Left kidney (tissue), 8 donors: ENCODE data around the gene OR2B6. TPM values are rescaled to one million over a fixed set of nuclear protein-coding genes. Genes with fewer than 3 reads are reported as not detected.
A peak's percentile ranks its signal among the peaks of the same experiment; 100 is the strongest.
"Not testable (repeated sequence)": the region's sequence is repeated elsewhere in the genome, so short reads cannot be mapped to it uniquely, and the experiment has no call there.

Experiments
- DNase-seq: peaks from one replicate; pipeline ENCODE4 v3.0.0-alpha.2; 2013
- long read RNA-seq, 8 donors: transcript quantifications; one replicate each; lab custom pipeline, GENCODE V29; 2026
- polyA plus RNA-seq: library from polyadenylated mRNA; unstranded; fragments of 120-200 nt; gene quantifications from one replicate; pipeline ENCODE4 v1.2.1, GENCODE V29; 2013; ENCODE audit not compliant: insufficient read length

The OR2B6 gene
- not detected for polyA plus RNA-seq
- long read RNA-seq, donor 1, result 0 reads
- long read RNA-seq, donor 2, result 0 reads
- long read RNA-seq, donor 3, result 0 reads
- long read RNA-seq, donor 4, result 0 reads
- long read RNA-seq, donor 5, result 0 reads
- long read RNA-seq, donor 6, result 0 reads
- long read RNA-seq, donor 7, result 0 reads
- long read RNA-seq, donor 8, result 0 reads

DNA sequence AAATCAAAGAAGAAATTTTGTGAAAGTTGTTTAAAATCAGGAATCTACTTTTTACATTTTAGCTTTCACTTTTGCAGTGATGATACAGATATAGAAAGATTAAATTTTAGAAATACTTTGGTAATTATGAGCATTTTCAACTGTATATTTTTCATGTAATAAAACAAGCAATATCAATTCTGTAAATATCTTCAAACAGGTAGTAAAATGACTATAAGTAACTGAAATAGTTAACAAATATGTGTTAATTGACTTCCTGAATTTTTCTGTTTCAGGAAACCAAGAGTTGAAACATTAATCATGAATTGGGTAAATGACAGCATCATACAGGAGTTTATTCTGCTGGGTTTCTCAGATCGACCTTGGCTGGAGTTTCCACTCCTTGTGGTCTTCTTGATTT, at the start of gene OR2B6:
OR2B6 (plus strand) TSS at position 301 of the 400 bp plus-strand sequence; CDS start at position 301, 0 bp downstream.
- no peak for DNase-seq

DNA sequence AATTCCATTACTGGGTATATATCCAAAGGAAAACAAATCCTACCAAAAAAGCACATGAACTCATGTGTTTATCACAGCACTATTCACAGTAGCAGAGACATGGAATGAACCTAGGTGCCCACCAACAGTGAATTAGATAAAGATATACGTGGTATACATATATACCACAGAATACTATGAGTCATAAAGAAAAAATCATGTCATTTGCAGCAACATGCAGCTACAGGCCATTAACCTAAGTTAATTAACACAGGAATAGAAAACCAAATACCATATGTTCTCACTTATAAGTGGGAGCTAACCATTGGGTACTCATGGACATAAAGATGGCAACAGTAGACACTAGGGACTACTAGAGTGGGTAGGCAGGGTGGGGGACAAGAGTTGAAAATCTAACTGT, 49.0 kb upstream of the OR2B6 start:
- DNase-seq, result no peak

DNA sequence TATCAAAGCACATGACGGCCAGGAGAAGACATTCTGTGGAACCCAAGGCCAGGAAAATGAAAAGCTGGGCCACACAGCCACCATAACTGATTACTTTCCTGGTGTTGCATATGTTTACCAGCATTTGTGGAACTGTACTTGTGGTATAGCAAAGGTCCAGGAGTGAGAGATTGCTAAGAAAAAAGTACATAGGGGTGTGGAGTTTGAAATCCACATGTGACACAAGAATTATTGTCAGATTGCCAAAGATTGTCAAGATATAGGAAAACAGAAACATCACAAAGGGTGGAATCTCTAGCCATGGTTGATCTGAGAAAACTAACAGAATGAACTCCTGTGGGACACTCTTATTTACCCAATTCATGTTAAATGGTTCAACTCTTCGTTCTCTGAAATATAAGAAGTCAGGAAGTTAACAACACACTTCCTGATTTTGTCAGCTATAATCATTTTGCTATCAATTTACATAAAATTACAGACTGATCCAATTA, 45.0 kb upstream of the OR2B6 start, which contains the start of gene OR2B2:
OR2B2 (minus strand) TSS at position 441 of the 491 bp plus-strand sequence; CDS start at position 364, 77 bp downstream.
- no peak for DNase-seq

DNA sequence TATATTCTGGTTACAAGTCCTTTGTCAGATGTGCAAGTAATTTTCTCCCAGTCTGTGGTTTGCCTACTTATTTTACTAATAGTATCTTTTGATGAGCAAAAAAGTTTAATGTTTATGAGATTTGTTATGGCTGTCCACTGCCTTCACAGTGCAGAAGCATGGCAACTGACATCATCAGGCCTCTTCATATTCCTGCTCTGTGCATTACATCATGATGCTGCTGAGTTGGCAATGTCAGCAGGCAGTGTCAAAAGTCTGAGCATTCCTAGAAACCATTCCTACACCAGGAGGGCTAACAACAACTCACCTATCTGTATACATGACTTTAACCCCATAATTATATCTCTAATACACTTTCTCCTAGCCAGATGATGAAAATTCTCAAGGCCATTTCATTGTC, 34.1 kb upstream of the OR2B6 start:
- DNase-seq, result no peak

DNA sequence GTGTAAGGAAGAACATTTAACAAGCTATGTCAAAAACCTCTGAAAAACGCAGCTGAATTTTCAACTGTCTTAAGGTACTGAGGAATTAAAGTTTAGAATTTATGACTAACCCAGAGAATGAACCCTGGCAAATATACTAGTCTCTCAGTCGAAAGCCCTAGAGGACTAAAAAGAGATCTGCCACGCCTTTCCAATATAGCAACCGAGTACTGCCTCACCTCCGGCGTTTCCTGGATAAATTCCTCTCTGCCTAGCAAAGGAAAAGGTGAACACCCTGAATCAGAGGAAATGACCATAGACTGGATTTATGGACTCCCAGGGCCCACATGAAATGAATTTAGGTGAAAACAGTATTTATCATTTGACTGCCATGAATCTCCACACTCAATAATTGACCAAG, 32.9 kb upstream of the OR2B6 start:
- DNase-seq, result no peak

DNA sequence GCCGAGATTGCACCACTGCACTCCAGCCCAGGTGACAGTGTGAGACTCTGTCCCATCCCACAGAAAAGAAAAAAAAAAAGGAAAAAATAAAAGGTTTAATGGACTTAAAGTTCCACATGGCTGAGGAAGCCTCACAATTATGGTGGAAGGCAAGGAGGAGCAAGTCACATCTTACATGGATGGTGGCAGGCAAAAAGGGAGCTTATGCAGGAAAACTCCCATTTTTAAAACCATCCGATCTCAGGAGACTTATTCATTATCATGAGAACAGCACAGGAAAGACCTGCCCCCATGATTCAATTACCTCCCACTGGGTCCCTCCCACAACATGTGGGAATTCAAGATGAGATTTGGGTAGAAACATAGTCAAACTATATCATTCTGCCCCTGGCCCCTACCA, 29.0 kb upstream of the OR2B6 start:
- not testable (repeated sequence) for DNase-seq

DNA sequence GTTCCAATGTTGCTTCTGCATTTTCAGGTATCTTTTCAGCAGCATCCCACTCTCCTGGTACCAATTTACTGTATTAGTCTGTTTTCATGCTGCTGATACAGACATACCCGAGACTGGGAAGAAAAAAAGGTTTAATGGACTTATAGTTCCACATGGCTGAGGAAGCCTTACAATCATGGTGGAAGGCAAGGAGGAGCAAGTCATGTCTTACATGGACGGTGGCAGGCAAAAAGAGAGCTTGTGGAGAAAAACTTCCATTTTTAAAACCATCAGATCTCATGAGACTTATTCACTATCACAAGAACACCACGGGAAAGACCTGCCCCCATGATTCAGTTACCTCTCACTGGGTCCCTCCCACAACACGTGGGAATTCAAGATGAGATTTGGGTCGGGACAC, 27.1 kb upstream of the OR2B6 start:
- not testable (repeated sequence) for DNase-seq

DNA sequence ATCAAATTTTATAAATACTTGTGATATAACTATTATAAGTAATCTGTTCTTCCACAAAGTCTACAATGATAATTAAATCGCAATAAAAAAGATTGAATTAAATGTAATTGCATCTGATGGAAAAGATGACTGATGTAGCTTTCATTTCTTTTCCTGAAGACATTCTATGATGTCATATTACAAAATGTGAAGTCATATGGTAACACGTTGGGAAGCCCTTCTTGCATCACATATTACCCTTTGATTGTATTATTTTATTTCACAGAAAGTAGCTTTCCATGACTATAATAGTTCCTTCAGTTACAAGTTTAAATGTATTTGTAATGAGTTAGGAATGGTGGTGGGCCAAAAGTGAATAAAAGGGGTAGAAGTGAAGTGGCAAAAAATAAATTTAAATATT, 25.8 kb upstream of the OR2B6 start:
- DNase-seq, result no peak

DNA sequence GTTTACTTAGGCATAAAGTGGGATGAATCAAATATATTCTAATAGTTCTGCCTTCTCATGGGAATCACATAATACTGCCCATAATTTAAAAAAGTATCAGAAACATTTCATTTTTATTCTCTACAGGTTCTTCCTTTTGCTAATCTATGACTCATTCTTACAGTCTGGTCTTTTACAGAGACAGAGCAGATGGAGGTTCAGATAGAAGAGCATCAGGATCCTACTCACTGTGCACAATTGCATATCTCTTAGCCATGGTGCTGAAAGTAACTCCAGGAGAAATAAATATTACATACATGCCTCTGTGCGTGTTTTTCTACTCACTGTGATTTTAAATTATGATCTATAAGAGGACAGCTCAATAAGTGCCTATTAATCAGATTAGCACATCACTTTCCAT, 16.3 kb upstream of the OR2B6 start:
- no peak for DNase-seq

DNA sequence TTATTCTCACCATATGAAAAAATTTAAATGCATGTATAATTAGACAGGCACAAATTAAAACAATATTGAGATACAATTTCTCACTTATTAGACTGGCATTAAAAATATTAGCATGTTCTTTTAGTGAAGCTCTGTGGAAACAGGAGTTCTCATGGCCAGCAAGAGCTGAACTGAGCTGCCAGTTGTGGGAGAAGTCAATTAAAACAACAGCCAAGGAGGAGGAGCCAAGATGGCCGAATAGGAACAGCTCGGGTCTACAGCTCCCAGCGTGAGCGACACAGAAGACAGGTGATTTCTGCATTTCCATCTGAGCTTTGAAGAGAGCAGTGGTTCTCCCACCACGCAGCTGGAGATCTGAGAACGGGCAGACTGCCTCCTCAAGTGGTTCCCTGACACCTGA, 14.0 kb upstream of the OR2B6 start:
- not testable (repeated sequence) for DNase-seq

DNA sequence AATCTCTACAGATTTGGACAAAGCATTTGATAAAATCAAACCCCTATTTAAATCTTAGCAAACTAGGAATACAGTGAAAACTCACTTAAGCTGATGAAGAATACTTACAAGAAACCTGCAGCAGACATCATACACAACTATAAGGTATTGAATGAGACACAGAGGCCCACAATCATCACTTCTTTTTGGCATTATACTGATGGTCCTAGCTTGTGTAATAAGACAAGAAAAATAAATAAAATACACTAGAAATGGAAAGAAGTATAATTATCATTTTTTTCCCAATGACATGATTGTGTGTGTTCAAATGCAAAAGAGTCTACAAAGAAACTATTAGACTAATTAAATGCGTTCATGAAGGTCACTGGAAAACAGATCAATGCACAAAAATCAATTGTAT, 8.8 kb upstream of the OR2B6 start:
- no peak for DNase-seq

DNA sequence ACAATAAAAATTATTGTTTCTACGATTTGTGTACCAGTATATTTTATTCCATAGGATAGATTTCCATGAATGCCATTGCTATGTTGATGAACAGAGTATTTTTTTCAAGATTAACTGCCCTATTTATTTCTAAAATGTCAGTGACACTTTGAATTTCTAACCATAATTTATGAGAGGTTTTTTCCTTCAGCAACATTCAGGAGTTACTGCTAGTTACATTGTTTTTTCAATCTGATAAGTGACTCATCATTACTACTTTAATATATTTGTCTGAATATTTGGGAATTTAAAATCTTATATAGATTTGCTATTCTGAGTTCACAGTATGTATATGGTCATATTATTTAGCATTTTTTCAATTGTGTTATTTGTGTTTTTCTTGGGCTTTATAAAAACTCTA, 6.0 kb upstream of the OR2B6 start:
- no peak for DNase-seq

DNA sequence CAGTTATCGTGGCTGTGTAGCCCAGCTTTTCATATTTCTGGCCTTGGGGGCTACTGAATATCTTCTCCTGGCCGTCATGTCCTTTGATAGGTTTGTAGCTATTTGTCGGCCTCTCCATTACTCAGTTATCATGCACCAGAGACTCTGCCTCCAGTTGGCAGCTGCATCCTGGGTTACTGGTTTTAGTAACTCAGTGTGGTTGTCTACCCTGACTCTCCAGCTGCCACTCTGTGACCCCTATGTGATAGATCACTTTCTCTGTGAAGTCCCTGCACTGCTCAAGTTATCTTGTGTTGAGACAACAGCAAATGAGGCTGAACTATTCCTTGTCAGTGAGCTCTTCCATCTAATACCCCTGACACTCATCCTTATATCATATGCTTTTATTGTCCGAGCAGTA, 475 bp downstream of the OR2B6 start:
- DNase-seq, result peak; percentile 1

DNA sequence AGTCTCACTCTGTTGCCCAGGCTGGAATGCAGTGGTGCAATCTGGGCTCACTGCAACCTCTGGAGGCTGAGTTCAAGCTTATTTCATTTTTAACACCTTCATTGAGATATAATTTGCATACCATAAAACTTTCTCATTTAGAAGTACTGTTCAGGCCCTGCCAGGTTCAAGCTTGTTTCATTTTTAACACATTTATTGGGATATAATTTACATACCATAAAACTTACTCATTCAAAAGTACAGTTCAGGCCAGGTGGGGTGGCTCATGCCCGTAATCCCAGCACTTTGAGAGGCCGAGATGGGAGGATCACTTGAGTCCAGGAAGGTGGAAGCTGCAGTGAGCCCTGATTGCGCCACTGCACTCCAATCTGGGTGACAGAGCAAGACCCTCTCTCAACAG, 5.5 kb downstream of the OR2B6 start:
- no peak for DNase-seq

DNA sequence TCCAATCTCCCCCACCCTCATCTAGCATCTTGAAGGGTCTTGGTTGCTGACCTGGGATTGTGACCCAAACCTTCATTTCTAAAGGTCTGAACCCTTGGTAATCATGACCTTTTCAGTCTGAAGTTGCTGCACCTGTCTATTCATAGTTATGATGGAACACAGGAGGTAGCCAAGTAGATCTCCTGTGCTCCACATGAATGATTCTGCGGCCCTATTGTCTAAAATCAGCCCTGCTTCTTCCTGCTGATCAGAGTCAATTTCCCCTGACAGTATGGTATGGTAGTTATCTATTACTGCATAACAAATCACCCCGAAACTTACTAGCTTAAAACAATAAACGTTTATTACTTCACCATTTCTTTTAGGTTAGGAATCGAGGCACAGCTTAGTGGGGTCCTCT, 9.0 kb downstream of the OR2B6 start:
- DNase-seq, result no peak

DNA sequence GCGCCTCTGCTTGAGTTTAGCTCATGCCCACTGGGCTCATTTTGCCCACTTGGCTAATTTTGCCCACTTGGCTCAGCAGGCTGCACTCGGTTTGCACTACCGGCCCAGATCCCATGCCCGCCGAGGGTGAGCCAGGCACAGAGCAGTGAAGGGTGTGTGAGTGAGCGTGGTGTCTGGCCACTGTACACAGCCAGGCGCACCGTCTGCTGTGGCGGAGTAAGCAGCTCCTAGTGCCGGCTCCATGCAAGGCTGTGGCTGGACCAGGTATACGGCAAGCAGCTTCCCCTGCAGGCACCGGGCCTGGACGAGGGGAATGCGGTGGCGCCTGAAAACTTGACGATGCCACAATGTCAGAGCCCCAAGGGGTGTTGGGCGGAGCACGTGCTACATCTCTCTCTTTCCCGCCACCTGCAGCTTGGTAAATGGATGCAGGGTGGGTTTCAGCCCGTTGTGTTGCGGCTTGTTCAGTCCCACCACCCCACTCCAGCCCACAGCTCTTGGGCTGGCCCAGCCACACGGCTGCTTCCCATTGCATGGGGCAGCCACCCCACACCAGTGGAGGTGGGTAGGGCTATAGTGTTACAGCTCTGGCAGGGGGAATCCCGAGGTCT, 9.9 kb downstream of the OR2B6 start:
- DNase-seq, result no peak

DNA sequence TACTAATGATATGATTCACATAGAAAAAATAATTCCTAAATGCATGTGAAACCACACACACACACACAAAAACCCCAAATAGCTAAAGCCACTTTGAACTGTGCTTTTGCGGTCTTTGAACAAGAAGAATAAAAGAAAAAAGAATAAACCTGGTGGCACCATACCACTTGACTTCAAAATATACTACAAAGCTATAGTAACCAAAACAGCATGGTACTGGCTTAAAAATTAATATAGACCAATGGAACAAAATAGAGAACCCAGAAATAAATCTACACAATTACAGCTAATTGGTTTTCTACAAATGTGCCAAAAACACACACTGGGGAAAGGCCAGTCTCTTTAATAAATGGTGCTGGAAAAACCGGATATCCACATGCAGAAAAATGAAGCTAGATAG, 13.4 kb downstream of the OR2B6 start:
- no peak for DNase-seq

DNA sequence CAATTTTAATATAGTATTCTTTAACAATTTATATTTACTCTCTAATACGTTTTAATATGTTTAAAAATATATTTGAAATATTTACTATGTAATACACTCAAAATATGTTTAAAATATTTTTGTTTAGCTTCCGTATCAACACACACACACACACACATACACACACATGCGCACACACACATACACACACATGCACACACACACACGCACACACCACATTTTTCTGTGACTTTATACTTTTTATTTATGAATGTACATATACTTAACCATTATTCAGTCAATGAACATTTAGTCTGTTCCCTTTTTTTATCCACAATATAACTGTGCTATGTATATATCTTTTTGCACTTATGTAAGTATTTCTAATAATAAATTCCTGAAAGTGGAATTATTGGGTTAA, 15.7 kb downstream of the OR2B6 start:
- DNase-seq, result no peak

DNA sequence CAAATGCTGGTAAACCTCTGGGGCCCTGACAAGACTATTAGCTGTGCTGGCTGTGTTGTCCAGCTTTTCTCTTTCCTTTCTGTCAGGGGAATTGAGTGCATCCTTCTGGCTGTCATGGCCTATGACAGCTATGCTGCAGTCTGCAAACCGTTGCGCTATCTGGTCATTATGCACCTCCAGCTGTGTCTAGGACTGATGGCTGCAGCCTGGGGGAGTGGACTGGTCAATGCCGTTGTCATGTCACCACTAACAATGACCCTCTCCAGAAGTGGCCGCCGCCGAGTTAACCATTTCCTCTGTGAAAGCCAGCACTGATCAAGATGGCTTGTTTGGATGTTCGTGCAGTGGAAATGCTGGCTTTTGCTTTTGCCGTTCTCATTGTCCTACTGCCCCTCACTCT, 20.3 kb downstream of the OR2B6 start:
- DNase-seq, result no peak

DNA sequence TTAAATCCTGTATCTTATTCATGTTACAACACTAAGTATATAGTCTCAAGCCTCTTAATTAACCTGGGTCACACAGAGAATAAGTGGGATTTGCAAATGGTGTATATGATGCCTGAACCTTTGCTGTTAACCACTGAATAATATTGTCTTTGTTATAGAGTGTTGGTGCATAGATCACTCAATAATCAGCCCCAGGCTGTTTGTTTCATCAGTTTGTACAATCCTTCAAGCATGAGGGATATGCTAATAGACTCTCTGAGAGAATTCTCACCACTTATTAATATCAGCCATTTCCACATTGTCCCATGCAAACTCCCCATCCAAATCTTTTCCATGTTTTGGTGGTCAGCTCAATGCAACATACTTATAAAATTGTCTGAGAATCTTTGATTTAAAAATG, 21.7 kb downstream of the OR2B6 start:
- no peak for DNase-seq

DNA sequence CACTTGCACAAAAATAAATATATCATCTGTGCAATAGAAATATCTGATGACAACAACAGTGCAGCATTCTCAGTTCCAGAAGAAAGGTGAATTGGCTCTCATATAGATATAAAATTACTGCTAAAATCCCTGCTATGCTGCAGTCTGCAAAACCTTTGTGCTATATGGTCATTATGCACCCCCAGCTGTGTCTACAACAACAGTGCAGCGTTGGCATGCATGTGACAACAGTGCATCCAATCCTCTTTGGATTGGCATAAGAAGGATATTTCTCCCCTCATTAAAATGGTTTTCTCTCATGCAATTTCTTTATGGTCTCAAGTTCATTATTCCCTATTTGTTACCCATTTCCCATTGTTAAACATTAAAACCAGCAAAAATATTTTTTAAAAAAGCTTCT, 23.1 kb downstream of the OR2B6 start:
- DNase-seq, result no peak

DNA sequence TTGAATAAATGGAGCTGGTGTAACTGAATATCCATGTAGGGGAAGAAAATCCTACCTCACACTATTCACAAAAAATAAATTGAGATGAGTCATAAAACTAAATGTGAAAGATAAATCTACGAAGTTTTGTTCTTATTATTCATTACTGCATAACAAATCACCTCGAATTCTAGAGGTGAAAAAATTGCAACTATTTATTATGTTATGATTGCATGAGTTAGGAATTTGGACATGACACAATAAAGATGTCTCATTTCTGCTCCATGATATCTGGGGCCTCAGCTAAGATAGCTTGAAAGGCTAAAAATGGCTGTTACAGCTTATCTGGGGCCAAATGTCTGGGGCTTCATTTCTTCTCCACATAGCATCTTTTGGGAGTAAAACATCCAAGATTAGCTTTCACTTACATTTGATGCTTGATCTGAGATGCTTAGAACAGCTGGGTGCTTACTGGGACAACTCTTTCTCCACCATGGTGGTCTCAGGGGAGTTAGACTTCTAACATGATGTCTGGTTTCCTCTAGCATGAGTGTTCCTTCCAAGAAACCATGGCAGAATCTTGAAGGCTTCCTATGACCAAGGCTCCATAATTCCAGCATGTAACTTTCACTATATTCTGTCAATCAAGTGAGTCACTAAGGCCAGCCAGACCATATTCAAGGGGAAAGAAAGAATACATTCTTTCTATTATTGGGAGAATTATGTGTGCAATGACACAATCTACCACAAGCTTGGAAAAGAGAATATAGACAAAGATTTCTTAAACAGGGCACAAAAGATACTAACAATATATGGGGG, 30.1 kb downstream of the OR2B6 start:
- no peak for DNase-seq

DNA sequence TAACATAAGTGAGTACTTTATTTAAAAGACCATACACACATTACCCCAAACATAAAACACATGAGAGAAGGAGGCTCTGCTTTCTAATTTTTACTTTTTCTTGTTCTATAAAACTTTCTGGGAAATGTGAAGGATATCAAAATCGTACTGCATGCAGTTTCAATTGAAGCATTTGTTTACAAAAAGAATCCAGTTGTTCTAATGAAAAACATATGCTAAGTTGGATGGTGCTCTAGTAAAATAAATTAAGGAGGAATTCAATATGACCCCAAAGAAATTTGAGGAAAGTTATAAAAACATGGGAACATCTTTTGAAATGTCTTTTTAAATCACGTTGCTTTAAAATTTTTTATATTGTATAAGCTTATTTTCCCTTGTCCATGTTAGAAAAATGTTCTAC, 37.6 kb downstream of the OR2B6 start:
- DNase-seq, result no peak
